ENCODE measurements around the gene COBLL1.
"Not testable (repeated sequence)": the region's sequence is repeated elsewhere in the genome, so short reads cannot be mapped to it uniquely, and the experiment has no call there.

Gene COBLL1, protein sequence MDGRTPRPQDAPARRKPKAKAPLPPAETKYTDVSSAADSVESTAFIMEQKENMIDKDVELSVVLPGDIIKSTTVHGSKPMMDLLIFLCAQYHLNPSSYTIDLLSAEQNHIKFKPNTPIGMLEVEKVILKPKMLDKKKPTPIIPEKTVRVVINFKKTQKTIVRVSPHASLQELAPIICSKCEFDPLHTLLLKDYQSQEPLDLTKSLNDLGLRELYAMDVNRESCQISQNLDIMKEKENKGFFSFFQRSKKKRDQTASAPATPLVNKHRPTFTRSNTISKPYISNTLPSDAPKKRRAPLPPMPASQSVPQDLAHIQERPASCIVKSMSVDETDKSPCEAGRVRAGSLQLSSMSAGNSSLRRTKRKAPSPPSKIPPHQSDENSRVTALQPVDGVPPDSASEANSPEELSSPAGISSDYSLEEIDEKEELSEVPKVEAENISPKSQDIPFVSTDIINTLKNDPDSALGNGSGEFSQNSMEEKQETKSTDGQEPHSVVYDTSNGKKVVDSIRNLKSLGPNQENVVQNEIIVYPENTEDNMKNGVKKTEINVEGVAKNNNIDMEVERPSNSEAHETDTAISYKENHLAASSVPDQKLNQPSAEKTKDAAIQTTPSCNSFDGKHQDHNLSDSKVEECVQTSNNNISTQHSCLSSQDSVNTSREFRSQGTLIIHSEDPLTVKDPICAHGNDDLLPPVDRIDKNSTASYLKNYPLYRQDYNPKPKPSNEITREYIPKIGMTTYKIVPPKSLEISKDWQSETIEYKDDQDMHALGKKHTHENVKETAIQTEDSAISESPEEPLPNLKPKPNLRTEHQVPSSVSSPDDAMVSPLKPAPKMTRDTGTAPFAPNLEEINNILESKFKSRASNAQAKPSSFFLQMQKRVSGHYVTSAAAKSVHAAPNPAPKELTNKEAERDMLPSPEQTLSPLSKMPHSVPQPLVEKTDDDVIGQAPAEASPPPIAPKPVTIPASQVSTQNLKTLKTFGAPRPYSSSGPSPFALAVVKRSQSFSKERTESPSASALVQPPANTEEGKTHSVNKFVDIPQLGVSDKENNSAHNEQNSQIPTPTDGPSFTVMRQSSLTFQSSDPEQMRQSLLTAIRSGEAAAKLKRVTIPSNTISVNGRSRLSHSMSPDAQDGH

DNA sequence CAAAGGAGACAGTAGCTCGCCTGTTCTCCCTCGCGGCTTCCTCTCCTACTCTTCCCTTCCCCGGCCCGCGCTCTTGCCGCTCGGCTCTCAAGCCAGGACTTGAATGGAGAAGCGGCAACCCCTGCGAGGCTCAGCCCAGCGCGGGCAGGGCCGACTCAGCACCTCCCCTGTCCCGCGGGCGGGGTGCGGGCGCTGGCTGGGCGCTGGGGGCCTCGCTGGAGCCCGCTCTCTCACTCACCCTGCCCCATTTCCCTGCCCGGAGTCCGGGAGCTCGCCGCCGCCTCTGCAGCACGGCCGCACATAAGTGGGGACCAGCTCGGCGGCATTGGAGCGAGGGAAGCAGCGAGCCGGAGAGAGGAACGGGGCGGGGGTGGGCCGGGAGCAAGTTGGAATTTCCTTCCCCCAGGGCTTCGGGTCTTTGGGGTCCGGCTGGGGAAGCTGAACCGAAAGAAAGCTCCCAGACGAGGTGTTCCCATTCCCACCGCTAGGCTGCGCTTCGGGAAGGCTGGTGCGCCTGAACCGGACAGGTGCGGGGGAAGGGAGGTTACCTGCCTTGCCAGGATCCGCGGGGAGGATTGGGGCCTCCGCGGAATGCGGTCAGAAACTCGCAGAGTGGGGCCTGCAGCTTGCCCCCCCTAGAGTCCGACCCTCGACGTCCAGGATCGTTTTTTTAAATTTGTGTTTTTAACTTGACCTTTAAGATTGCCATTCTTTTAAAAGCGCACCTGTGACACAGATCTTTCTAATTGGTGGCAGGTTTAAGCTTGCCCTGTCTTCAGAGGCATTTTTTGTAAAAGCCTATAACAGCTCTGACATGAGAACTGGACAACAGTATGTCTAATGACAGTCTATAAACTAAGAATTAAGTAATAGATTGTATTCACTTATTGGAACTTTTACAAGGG is at the start of gene COBLL1:
COBLL1 (minus strand) TSS at position 105 of the 905 bp plus-strand sequence. CDS start 627 bp downstream, outside the sequence.
- DNase-seq: peak; percentile 50

DNA sequence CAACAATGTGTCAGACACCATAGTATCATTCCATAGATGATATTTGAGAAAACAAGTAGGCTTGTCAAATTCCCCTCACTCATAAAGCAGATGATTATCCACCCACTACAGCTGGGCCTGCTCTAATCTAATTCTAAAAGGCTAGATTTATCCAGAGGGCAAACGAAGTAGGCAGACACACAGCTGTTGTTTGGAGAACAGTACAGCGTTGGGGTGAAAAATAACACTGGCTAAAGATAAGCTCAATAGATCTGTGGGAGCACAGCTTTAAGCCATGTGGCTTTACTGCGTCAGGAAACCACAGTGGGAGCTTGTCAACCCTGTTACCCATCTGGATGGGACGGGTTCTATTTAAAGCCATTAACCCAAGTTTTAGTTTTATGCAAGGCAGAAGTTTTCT is 48.9 kb upstream of the COBLL1 start:
- DNase-seq: no peak

DNA sequence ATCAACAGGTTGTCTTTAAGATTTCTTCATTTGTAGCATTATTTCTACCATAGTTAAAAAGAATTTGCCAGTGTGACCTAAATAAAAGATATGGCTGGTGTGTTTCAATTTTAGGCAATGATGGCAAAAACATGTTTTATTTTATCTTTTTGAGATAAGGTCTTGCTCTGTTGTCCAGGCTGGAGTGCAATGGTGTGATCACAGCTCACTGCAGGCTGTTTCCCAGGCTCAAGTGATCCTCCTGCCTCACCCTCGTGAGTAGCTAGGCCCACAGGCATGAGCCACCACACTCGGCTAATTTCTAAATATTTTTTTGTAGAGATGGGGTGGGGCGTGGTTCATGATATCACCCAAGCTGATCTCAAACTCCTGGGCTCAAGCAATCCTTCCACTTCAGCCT is 47.0 kb upstream of the COBLL1 start:
- no peak for DNase-seq

DNA sequence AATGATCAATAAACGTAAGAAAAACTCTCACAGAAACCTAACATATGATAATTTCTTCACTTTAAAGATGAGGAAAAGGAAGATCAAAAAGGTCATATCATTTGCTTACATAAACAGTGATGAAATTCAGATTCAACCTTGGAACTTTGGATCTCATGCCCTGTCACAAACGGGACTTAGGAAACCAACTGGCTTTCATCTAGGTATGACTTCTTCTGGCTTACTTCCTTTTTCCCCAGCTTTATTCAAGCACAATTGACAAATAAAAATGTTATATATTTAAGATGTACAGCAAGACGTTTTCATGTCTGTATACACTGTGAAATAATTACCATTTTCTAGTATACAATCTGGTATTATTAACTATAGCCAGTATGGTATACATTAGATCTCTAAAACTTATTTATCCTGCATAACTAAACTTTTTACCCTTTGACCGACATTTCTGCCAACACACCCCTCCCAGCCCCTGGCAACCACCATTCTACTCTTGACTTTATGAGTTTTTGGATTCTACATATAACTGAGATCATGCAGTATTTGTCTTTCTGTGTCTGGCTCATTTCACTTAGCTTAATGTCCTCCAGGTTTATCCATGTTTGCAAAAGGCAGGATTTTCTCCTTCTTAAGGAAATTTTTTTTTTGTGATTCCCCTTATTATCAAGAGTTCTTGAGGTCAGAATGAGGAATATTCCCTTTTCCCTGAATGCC is 46.0 kb upstream of the COBLL1 start:
- no peak for DNase-seq

DNA sequence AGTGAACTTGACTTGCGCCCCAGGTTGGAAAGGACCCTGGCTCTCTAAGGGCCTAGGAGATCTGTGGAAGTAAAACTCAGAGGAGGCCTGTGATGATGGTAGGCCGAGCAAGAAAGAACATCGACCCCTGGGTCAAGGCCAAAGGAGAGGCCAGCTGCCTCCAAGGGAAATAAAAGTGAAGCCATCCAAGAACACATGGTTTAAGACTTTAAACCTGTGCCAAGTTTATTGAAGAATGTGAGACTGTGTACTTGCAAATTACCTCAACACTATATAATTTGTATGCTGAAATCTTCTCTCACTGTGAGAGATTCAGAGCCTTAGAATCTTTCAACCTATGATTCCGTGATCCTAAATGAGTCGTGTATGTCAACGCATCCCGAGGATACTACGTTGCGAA is 40.7 kb upstream of the COBLL1 start:
- no peak for DNase-seq

DNA sequence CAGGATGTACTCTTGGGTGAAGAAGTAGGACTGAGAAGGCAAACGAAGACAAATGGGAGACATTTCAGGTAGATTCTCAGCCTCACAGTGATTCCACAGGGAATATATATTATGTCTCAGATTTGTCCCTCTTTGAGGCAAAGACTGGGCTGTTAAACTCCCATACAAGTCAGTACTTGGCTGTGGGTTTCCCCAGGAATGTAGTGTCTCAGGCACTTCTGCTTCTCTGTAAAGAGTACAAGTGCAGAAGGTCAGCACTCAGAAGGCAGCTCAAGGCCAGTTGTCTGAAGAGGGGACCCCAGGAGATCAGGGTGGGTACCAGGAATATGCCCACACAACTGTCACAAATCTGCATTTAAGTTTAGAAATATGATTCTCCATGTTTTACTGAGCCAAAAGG is 39.9 kb upstream of the COBLL1 start:
- DNase-seq: no peak

DNA sequence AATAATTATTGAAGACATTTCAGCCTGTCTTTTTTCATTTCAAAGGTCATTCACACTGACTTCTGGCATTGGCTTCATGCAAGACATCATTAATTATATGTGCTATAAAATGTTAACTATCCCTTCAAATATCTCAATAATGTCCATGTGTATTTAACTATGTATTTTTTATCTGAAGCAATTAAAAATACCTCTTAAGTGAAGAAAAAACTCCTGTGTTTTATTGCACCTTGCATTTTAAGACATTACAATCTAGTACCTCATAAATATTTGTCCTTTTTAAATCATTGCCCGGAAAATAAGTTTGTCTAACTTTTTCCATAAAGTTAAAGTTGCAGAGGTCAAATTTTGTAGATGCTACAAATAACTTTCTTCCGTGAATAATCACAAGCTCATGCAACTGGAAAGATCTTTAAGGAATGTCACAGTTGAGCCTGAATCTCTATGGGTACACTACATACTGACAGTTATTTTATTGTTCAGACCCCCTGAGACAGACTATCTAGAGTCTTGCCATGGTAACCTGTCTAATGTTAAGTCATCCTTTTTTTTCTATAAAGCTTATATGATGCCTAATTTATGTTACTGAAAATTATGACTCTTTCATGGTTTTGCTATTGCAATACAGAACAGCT is 38.4 kb upstream of the COBLL1 start:
- DNase-seq: no peak

DNA sequence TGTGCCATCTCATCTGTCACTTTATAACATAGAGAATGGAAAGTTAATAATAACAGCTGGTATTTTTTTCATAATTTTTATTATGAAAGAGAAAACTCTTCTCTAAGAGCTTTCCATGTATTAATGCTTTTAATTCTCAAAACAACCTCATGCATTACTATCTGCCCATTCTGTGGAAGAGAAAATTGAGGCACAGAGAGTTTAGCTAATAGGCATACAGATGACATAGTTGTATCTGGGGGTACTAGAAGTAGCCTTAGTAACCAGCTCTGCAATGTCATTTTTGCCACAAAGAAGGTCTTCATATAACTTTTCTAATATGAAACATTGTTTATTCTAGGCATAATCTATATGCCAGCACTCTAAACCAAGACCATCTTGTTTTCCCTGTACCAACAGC is 36.3 kb upstream of the COBLL1 start:
- DNase-seq: no peak

DNA sequence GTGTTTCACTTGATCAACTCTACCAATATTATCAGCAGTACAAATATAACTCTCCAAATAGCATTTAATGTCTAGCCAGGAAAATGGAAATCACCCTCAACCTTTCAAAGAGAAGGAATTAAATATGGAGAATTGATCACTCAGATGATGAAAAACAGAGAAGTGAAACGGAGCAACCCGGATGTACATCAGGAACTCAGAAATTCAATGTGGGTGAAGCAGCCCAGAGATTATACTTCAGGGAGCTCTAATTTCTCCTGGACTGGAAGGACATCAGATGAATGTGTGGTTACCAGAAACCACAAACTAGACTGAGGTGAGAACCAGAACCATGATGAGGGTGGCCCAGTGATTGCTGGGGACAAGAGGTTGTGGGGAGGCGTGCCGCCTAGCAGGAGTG is 35.5 kb upstream of the COBLL1 start:
- no peak for DNase-seq

DNA sequence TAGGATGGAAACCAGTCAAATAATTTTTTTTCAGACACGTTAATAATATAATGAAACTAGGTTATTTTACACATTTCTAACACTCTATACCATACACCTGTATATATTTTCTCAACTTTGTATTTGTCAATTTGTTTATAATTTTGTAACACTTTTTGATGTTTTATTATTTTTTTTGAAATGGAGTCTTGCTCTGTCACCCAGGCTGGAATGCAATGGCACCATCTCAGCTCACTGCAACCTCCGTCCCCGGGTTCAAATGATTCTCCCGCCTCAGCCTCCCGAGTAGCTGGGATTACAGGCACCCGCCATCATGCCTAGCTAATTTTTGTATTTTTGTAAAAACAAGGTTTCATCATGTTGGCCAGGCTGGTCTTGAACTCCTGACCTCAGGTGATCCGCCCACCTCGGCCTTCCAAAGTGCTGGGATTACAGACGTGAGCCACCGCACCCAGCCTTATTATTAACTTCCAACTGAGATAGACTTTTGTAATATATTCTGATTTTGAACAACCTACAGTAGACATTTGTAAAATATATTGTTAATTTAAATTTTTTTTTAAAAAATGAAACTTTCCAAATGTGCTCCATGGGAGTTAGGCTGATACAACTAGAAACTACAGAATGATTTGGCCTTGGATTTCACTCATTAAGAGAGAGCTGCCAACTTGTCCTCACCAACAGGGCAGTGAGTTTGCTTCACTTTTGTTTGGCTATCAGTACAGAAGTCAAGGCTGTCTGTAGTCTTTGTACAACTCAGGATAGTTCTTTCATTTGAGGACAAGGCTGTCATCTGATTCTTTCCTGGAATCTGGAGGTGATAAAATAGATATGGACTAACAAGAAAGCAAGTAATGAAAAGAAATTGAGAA is 33.9 kb upstream of the COBLL1 start:
- no peak for DNase-seq

DNA sequence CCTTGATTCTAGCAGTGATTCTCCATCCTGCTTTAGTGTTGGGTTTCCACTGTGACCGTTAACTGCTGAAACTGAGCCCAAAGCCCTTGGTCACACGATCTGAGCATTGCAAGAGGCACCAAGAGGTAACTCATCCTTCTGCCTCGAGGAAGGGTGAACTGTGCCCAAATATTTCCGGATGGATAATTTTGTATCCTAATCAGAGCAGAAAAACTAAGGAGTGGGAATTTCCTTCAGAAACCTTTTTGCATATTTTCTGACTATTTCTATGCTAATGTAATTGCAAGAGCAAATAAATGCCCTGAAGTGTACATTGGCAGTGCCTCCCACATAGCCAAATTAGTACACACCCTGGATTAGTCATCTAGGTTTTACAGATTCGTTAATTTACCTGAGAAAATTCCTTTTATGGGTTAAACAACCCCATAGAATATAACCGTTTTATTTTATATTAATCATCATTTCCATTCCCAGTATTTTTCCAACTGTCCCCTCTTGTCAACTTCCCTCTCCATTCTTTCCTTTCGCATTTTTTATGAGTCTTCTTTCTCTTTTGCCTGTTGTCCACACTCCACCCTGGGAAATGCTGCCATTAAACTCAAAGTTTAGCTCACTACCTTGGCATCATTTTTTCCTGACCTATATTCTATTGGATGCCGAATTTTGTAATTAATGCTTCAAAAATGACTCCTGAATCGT is 31.7 kb upstream of the COBLL1 start:
- DNase-seq: no peak

DNA sequence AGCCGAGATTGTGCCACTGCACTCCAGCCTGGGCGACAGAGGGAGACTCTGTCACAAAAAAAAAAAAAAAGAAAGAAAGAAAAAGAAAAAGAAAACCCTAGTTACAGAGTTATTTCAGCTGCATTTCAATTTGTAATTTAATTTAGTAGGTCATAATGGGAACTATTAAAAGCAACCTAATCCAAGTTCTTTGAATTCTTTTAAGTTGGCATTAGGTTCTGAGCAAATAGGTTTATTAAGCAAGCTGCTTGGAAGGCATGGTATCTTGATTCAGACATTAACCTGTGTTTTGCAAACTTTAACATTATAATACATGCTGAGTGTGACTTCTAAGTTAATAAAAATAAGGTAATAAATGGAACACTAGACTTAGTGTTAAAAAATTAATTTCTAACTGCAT is 29.8 kb upstream of the COBLL1 start:
- DNase-seq: no peak

DNA sequence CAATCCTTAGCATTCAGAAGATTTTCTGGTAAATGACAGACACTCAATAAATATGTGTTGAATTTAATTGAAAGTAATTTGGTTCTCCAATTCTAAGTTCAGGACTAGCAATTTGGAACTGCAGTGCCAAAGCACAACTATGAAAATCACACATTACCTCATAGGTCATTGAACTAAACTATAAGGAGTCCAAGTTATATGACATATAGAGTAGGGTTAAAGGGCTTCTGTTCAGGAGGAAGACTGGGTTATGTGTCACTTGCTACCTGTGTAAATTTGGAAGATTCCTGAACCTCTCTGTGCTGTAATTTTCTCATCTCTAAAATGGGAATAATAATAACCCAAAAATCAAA is 27.8 kb upstream of the COBLL1 start:
- no peak for DNase-seq

DNA sequence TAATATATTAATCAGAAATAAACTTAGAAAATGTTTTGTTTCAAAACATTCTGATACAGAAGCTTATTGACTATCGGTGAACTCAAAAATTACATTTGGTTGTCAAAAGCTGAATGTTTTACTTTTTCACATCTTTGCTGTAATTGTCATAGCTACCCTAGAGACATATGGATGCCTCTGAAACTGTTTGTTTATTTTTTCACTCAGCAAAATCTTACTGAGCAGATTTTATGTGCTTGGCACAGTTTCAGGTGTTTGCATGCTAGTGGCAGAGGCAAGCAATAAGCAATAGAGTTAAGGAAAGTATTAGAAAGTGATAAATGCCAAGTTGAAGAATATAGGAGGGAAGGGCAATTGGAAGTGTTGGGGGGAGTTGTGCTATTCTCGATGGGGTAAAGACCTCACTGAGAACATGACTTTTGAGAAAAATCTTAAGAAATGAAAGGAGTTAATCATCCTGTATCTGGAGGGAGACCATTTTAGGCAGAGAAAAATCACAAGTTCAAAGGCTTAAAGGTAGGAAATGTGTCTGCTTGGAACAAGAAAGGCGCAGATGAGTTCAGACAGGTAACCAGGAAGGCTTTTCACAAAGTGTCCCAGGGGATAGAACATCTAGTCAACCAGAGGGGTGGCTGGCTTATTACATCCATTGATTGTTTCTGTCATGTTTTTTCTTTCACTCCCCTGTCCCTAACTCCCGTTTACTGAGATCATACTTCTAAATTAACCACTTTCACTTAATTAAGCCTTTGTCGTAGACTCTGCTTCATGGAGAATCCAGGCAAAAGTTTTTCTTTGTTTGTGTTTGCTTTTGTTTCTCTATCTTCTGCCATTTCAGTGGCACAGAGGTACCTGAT is 27.2 kb upstream of the COBLL1 start:
- DNase-seq: no peak

DNA sequence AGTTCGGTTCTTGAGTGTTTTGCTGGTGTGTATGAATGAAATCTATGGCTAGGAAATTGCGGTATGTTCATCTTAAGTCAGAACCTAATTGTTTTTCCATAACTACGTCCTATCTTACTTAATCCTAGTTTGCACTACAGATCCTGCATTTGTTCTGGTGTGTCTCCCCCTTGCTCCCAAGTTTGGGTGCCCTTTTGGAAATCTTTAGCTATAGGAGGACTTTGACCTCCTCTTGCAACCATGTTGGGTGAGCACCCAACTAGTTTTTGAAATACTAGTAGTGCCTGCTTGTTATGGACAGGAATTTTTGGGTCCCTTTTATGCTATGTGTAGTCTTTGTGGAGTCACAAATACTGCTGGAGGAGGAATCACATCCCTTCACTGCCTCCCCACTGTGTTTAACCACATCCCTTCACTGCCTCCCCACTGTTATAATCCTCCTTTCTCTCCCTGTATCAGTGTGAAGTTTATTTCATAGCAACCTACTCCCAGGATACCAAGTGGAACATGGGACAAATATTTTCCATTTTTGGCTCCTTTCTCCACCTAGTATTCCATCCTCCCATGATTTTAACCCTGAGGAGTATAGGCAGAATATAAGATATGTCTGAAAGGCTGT is 26.3 kb upstream of the COBLL1 start:
- DNase-seq: no peak

DNA sequence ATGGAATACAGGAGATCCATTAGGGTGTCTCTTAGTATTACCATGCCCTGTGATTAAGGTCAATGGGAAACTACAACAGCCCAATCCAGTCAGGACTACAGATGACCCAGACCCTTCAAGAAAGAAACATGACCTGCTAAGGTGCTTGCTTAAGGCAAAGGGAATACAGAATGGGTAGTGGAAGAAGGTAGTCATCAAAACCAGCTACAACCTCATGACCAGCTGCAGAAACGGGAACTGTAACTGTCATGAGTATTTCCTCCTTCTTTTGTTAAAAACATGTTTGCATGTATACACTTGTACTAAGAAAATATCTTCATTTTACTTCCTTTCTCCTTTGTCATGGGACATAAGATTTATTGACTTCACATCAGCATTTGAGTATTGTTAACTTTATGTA is 24.8 kb upstream of the COBLL1 start:
- not testable (repeated sequence) for DNase-seq

DNA sequence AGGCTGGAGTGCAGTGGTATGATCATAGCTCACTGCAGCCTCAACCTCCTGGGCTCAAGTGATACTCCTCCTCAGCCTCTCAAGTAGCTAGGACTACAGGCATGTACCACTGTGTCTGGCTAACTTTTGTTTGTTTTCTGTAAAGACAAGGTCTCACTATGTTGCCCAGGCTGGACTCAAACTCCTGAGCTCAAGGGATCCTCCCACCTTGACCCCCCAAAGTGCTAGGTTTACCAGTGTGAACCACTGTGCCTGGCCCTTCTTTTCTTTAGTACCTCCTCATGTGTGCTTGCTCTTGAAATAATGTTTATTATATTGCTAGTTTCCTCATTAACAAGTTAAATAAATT is 19.0 kb upstream of the COBLL1 start:
- DNase-seq: no peak
